BLaER1 (cell line): ENCODE data around the gene ZNF674.
"Not testable (repeated sequence)": the region's sequence is repeated elsewhere in the genome, so short reads cannot be mapped to it uniquely, and the experiment has no call there.

Experiments used
- H3K27ac ChIP-seq: shearing (Covaris generic); formaldehyde crosslinking; 2 replicates; pipeline ENCODE4 v1.8.1; 2022
- H3K27me3 ChIP-seq: shearing (Covaris generic); formaldehyde crosslinking; 2 replicates; pipeline ENCODE4 v1.8.1; 2022
- H3K36me3 ChIP-seq: shearing (Covaris generic); formaldehyde crosslinking; 2 replicates; pipeline ENCODE4 v1.8.1; 2022
- H3K4me1 ChIP-seq: shearing (Covaris generic); formaldehyde crosslinking; 2 replicates; pipeline ENCODE4 v1.8.1; 2022
- H3K4me2 ChIP-seq: shearing (Covaris generic); formaldehyde crosslinking; 2 replicates; pipeline ENCODE4 v1.8.1; 2022
- H3K4me3 ChIP-seq: shearing (Covaris generic); formaldehyde crosslinking; 2 replicates; pipeline ENCODE4 v1.8.1; 2022
- H3K9ac ChIP-seq: shearing (Covaris generic); formaldehyde crosslinking; 2 replicates; pipeline ENCODE4 v1.8.1; 2022
- H3K9me3 ChIP-seq: shearing (Covaris generic); formaldehyde crosslinking; 2 replicates; pipeline ENCODE4 v1.8.1; 2022
- H4K20me1 ChIP-seq: shearing (Covaris generic); formaldehyde crosslinking; 2 replicates; pipeline ENCODE4 v1.8.1; 2022
- Cebpa-rat ChIP-seq: shearing (Covaris generic); IDR thresholded peaks from 2 replicates; pipeline ENCODE4 v1.8.1; 2022

The ZNF674 gene

GRCh38 chrX:46549914-46550313 is 4.7 kb upstream of the ZNF674 start:
- Histone ChIP-seq H3K9me3 (peaks cover 7% of the 10 kb centered on the region), H3K4me1 (peaks cover 26% of the 10 kb centered on the region), H3K4me2 (no peak overlapping the region), H3K27me3 (no peaks in the 10 kb centered on the region), H4K20me1 (no peaks in the 10 kb centered on the region), H3K4me3 (no peak overlapping the region), H3K36me3 (peaks cover 6% of the 10 kb centered on the region; the same call in 1 of the 2 replicates), H3K9ac (no peak overlapping the region), H3K27ac (no peak overlapping the region)
- TF ChIP-seq Cebpa-rat = no peak

GRCh38 chrX:46547857-46548256 is 2.6 kb upstream of the ZNF674 start:
- Histone ChIP-seq H3K9ac (no peak overlapping the region), H3K27me3 (no peaks in the 10 kb centered on the region), H3K27ac (no peak overlapping the region), H3K36me3 (peaks cover 6% of the 10 kb centered on the region; the same call in 1 of the 2 replicates), H3K4me1 (peaks cover 36% of the 10 kb centered on the region), H4K20me1 (no peaks in the 10 kb centered on the region), H3K4me3 (no peak overlapping the region; the same call in 1 of the 2 replicates), H3K9me3 (peaks cover 16% of the 10 kb centered on the region), H3K4me2 (peak overlapping the region; percentile 73)
- no peak for TF ChIP-seq Cebpa-rat

- not testable (repeated sequence) for H3K27me3 ChIP-seq, H3K36me3 ChIP-seq, H4K20me1 ChIP-seq
- Histone ChIP-seq H3K9ac (peak overlapping the region; percentile 90), H3K4me1 (peaks cover 43% of the 10 kb centered on the region), H3K4me2 (peak overlapping the region; percentile 73), H3K9me3 (peaks cover 16% of the 10 kb centered on the region), H3K4me3 (peak overlapping the region; percentile 78), H3K27ac (peak overlapping the region; percentile 93)
Observed at GRCh38 chrX:46544527-46544926, 694 bp downstream of the ZNF674 start.

GRCh38 chrX:46543441-46543840 is 1.8 kb downstream of the ZNF674 start:
- H3K4me2 ChIP-seq = peak overlapping the region; percentile 73
- no peak overlapping the region for H3K27ac ChIP-seq
- TF ChIP-seq Cebpa-rat = no peak
- H4K20me1 ChIP-seq = no peaks in the 10 kb centered on the region
- peaks cover 43% of the 10 kb centered on the region for H3K4me1 ChIP-seq
- peaks cover 9% of the 10 kb centered on the region; the same call in 1 of the 2 replicates for H3K36me3 ChIP-seq
- H3K27me3 ChIP-seq = no peaks in the 10 kb centered on the region
- H3K9ac ChIP-seq = no peak overlapping the region
- peaks cover 19% of the 10 kb centered on the region for H3K9me3 ChIP-seq
- no peak overlapping the region for H3K4me3 ChIP-seq

GRCh38 chrX:46531442-46531841 is 13.8 kb downstream of the ZNF674 start:
- Histone ChIP-seq H3K4me2 (peak overlapping the region; percentile 72), H4K20me1 (no peaks in the 10 kb centered on the region), H3K27me3 (no peaks in the 10 kb centered on the region), H3K4me1 (peaks cover 77% of the 10 kb centered on the region), H3K9ac (no peak overlapping the region), H3K9me3 (peaks cover 39% of the 10 kb centered on the region), H3K36me3 (peaks cover 31% of the 10 kb centered on the region), H3K27ac (peak overlapping the region; percentile 90; the same call in 1 of the 2 replicates), H3K4me3 (no peak overlapping the region)
- no peak for TF ChIP-seq Cebpa-rat

GRCh38 chrX:46530404-46530908 is 14.8 kb downstream of the ZNF674 start:
- H4K20me1 ChIP-seq, H3K27me3 ChIP-seq, H3K4me3 ChIP-seq: not testable (repeated sequence)
- Histone ChIP-seq H3K27ac (peak overlapping the region; percentile 90), H3K4me2 (peak overlapping the region; percentile 72), H3K36me3 (peaks cover 37% of the 10 kb centered on the region), H3K9me3 (peaks cover 48% of the 10 kb centered on the region), H3K9ac (peak overlapping the region; percentile 67; the same call in 1 of the 2 replicates), H3K4me1 (peaks cover 82% of the 10 kb centered on the region)

- Histone ChIP-seq H3K9ac (peak overlapping the region; percentile 67), H3K36me3 (peaks cover 42% of the 10 kb centered on the region), H3K27ac (peak overlapping the region; percentile 90), H3K4me3 (peak overlapping the region; percentile 16; the same call in 1 of the 2 replicates), H3K9me3 (peaks cover 50% of the 10 kb centered on the region), H3K4me1 (peaks cover 82% of the 10 kb centered on the region), H3K4me2 (peak overlapping the region; percentile 72)
- not testable (repeated sequence) for H3K27me3 ChIP-seq, H4K20me1 ChIP-seq
Observed at GRCh38 chrX:46529740-46530403, 15.3 kb downstream of the ZNF674 start.

- Histone ChIP-seq H3K36me3 (peaks cover 48% of the 10 kb centered on the region), H3K27ac (peak overlapping the region; percentile 90), H3K9ac (peak overlapping the region; percentile 67; the same call in 1 of the 2 replicates), H3K9me3 (peaks cover 51% of the 10 kb centered on the region), H3K4me2 (peak overlapping the region; percentile 72), H3K4me1 (peaks cover 74% of the 10 kb centered on the region)
- not testable (repeated sequence) for H3K4me3 ChIP-seq, H3K27me3 ChIP-seq, H4K20me1 ChIP-seq
Observed at GRCh38 chrX:46528640-46529039, 16.6 kb downstream of the ZNF674 start.

- Histone ChIP-seq H3K9ac (no peak overlapping the region), H3K9me3 (peaks cover 74% of the 10 kb centered on the region), H3K27ac (no peak overlapping the region), H3K4me2 (no peak overlapping the region), H3K4me3 (no peak overlapping the region), H3K4me1 (0 out of 2 replicates have a peak, but pooled peaks cover 7% of the 10 kb centered on the region), H3K27me3 (no peaks in the 10 kb centered on the region), H3K36me3 (peaks cover 76% of the 10 kb centered on the region), H4K20me1 (no peaks in the 10 kb centered on the region)
- no peak for TF ChIP-seq Cebpa-rat
Observed at GRCh38 chrX:46506076-46506475, 39.1 kb downstream of the ZNF674 start.

GRCh38 chrX:46502848-46503247 is 42.4 kb downstream of the ZNF674 start:
- TF ChIP-seq Cebpa-rat = no peak
- H3K4me2 ChIP-seq = no peak overlapping the region
- peaks cover 97% of the 10 kb centered on the region for H3K9me3 ChIP-seq

More at GRCh38 chrX:46502848-46503247, 42.4 kb downstream of the ZNF674 start:
- Histone ChIP-seq H4K20me1 (no peaks in the 10 kb centered on the region), H3K4me1 (0 out of 2 replicates have a peak, but pooled peaks cover 7% of the 10 kb centered on the region), H3K27me3 (no peaks in the 10 kb centered on the region), H3K36me3 (peaks cover 96% of the 10 kb centered on the region), H3K27ac (no peak overlapping the region), H3K9ac (no peak overlapping the region), H3K4me3 (no peak overlapping the region)
